Activated naive CD4-positive, alpha-beta T cell treated with anti-CD3 and anti-CD28 coated beads, Interleukin-2, amount 50 U/mL, for 24 hours (primary cell): Measurements from ENCODE around the gene FAM118A.
"Not testable (repeated sequence)": the region's sequence is repeated elsewhere in the genome, so short reads cannot be mapped to it uniquely, and the experiment has no call there.

Experiments
- H3K27ac Mint-ChIP-seq: one replicate; pipeline ENCODE4 v1.8.0; 2021; ENCODE audit warnings: mild to moderate bottlenecking, mixed read lengths
- H3K27me3 Mint-ChIP-seq: one replicate; pipeline ENCODE4 v1.8.0; 2021; ENCODE audit warnings: mixed read lengths
- H3K36me3 Mint-ChIP-seq: one replicate; pipeline ENCODE4 v1.8.0; 2021; ENCODE audit warnings: mixed read lengths
- H3K4me1 Mint-ChIP-seq: one replicate; pipeline ENCODE4 v1.8.0; 2021; ENCODE audit warnings: mixed read lengths
- H3K4me3 Mint-ChIP-seq: one replicate; pipeline ENCODE4 v1.8.0; 2021; ENCODE audit warnings: mild to moderate bottlenecking, mixed read lengths
- H3K9me3 Mint-ChIP-seq: one replicate; pipeline ENCODE4 v1.8.0; 2021; ENCODE audit warnings: mixed read lengths

FAM118A gene

GRCh38 chr22:45351956-45352355 lies 42.2 kb downstream of the FAM118A start:
- Mint-ChIP-seq H3K4me1 (peaks cover 32% of the 10 kb centered on the region), H3K36me3 (peaks cover 2% of the 10 kb centered on the region), H3K27ac (no peak overlapping the region), H3K4me3 (no peak overlapping the region), H3K9me3 (no peaks in the 10 kb centered on the region), H3K27me3 (no peaks in the 10 kb centered on the region)

- peaks cover 32% of the 10 kb centered on the region for H3K4me1 Mint-ChIP-seq
- H3K27me3 Mint-ChIP-seq, H3K36me3 Mint-ChIP-seq, H3K9me3 Mint-ChIP-seq, H3K4me3 Mint-ChIP-seq, H3K27ac Mint-ChIP-seq: not testable (repeated sequence)
Measured at GRCh38 chr22:45352757-45353156, 43.0 kb downstream of the FAM118A start.

GRCh38 chr22:45353786-45354185 lies 44.1 kb downstream of the FAM118A start:
- Mint-ChIP-seq H3K4me3 (no peak overlapping the region), H3K36me3 (no peaks in the 10 kb centered on the region), H3K27me3 (no peaks in the 10 kb centered on the region), H3K9me3 (no peaks in the 10 kb centered on the region), H3K4me1 (peaks cover 32% of the 10 kb centered on the region), H3K27ac (no peak overlapping the region)

- Mint-ChIP-seq H3K27ac (no peak overlapping the region), H3K9me3 (no peaks in the 10 kb centered on the region), H3K27me3 (no peaks in the 10 kb centered on the region)
Measured at GRCh38 chr22:45357490-45357889, 47.8 kb downstream of the FAM118A start.

GRCh38 chr22:45358127-45358526 lies 48.4 kb downstream of the FAM118A start:
- no peak overlapping the region for H3K27ac Mint-ChIP-seq
- H3K9me3 Mint-ChIP-seq = no peaks in the 10 kb centered on the region
- peaks cover 28% of the 10 kb centered on the region for H3K4me1 Mint-ChIP-seq
- H3K36me3 Mint-ChIP-seq = no peaks in the 10 kb centered on the region
- no peaks in the 10 kb centered on the region for H3K27me3 Mint-ChIP-seq
- H3K4me3 Mint-ChIP-seq = no peak overlapping the region

More at GRCh38 chr22:45357490-45357889, 47.8 kb downstream of the FAM118A start:
- no peaks in the 10 kb centered on the region for H3K36me3 Mint-ChIP-seq
- no peak overlapping the region for H3K4me3 Mint-ChIP-seq
- H3K4me1 Mint-ChIP-seq = peaks cover 28% of the 10 kb centered on the region

GRCh38 chr22:45359627-45360026 lies 49.9 kb downstream of the FAM118A start:
- Mint-ChIP-seq H3K27me3 (no peaks in the 10 kb centered on the region), H3K9me3 (no peaks in the 10 kb centered on the region), H3K27ac (no peak overlapping the region), H3K36me3 (no peaks in the 10 kb centered on the region), H3K4me1 (peaks cover 14% of the 10 kb centered on the region), H3K4me3 (no peak overlapping the region)

GRCh38 chr22:45366713-45367112 lies 57.0 kb downstream of the FAM118A start:
- no peak overlapping the region for H3K4me3 Mint-ChIP-seq
- H3K36me3 Mint-ChIP-seq = peaks cover 4% of the 10 kb centered on the region
- no peaks in the 10 kb centered on the region for H3K27me3 Mint-ChIP-seq
- no peaks in the 10 kb centered on the region for H3K4me1 Mint-ChIP-seq
- H3K9me3 Mint-ChIP-seq = peaks cover 7% of the 10 kb centered on the region
- H3K27ac Mint-ChIP-seq = no peak overlapping the region

- H3K36me3 Mint-ChIP-seq, H3K27me3 Mint-ChIP-seq, H3K27ac Mint-ChIP-seq, H3K4me1 Mint-ChIP-seq, H3K4me3 Mint-ChIP-seq, H3K9me3 Mint-ChIP-seq: not testable (repeated sequence)
Measured at GRCh38 chr22:45373592-45373991, 63.9 kb downstream of the FAM118A start.

- H3K36me3 Mint-ChIP-seq = no peaks in the 10 kb centered on the region
- H3K4me3 Mint-ChIP-seq = no peak overlapping the region
- no peak overlapping the region for H3K27ac Mint-ChIP-seq
- no peaks in the 10 kb centered on the region for H3K9me3 Mint-ChIP-seq
- H3K27me3 Mint-ChIP-seq = peaks cover 2% of the 10 kb centered on the region
- no peaks in the 10 kb centered on the region for H3K4me1 Mint-ChIP-seq
Measured at GRCh38 chr22:45376009-45376408, 66.3 kb downstream of the FAM118A start.

- H3K27me3 Mint-ChIP-seq = peaks cover 2% of the 10 kb centered on the region
- no peaks in the 10 kb centered on the region for H3K36me3 Mint-ChIP-seq
- H3K9me3 Mint-ChIP-seq = no peaks in the 10 kb centered on the region
- no peak overlapping the region for H3K27ac Mint-ChIP-seq
- no peak overlapping the region for H3K4me3 Mint-ChIP-seq
- no peaks in the 10 kb centered on the region for H3K4me1 Mint-ChIP-seq
Measured at GRCh38 chr22:45376703-45377102, 67.0 kb downstream of the FAM118A start.

GRCh38 chr22:45381348-45381747 lies 71.6 kb downstream of the FAM118A start:
- no peaks in the 10 kb centered on the region for H3K4me1 Mint-ChIP-seq
- H3K9me3 Mint-ChIP-seq = no peaks in the 10 kb centered on the region
- no peak overlapping the region for H3K27ac Mint-ChIP-seq
- no peaks in the 10 kb centered on the region for H3K36me3 Mint-ChIP-seq
- H3K4me3 Mint-ChIP-seq = no peak overlapping the region
- H3K27me3 Mint-ChIP-seq = no peaks in the 10 kb centered on the region

GRCh38 chr22:45389546-45389945 lies 79.8 kb downstream of the FAM118A start:
- no peak overlapping the region for H3K27ac Mint-ChIP-seq
- no peak overlapping the region for H3K4me3 Mint-ChIP-seq
- no peaks in the 10 kb centered on the region for H3K9me3 Mint-ChIP-seq
- no peaks in the 10 kb centered on the region for H3K27me3 Mint-ChIP-seq
- no peaks in the 10 kb centered on the region for H3K4me1 Mint-ChIP-seq
- no peaks in the 10 kb centered on the region for H3K36me3 Mint-ChIP-seq
